ENCODE results near the gene SUGP1.

SUGP1 gene

DNA sequence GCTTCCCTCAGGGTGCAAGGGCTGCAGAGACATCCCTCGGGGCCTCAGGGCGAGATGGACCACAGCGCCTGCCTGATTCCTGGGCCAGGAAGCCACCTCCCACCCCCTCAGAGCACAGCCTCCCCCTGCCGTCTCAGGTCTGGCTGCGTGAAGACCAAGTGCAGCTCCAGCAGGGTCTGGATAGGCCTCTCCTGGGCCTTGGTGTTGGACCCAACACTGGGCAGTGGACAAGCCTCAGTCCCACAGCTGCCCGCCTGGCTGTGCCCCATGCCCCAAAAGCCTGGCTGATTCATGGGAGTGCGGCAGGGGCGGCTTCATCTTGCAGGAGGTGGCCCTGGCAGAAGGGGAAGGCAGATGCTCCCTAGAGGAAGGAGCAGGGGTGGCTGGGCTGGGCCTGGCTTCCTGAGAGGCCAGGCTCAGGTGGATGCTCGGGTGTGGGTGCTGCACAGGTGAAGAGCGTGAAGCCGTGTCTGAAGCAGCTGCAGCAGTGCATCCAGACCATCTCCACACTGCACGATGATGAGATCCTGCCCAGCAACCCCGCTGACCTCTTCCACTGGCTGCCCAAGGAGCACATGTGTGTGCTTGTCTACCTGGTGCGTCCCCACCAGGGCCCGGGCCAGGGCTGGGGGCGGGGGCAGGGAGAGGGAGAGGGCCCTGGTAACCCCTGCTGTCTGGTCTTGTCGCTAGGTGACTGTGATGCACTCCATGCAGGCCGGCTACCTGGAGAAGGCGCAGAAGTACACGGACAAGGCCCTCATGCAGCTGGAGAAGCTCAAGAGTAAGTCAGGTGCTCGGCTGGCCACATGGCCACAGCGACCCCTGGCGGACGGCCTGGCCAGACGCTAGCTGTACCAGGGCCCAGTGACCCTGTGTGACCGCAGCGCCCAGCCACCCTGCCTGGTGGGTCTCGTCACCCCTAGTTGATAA is 22.0 kb upstream of the SUGP1 start:
- Histone ChIP-seq H3K4me2 (ENCODE audit: low read length) (no peak overlapping the region), H2BK5ac (ENCODE audit: low read depth, low read length, poor library complexity) (no peak overlapping the region), H3K4me1 (ENCODE audit: control insufficient read depth in 1 of 2, insufficient read depth in 2 of 2, low read length in 2 of 2) (no peaks in the 10 kb centered on the region), H3K4ac (ENCODE audit: low read depth, low read length) (no peak overlapping the region), H3K23ac (ENCODE audit: low read length) (no peak overlapping the region), H3K18ac (ENCODE audit: low read length) (no peak overlapping the region), H4K91ac (ENCODE audit: low read depth, low read length) (no peak overlapping the region), H3K14ac (ENCODE audit: low read length) (no peak overlapping the region), H4K8ac (ENCODE audit: low read depth, low read length) (no peak overlapping the region), H3K27me3 (ENCODE audit: insufficient read depth, low read length) (no peaks in the 10 kb centered on the region), H2AK5ac (ENCODE audit: low read length) (no peak overlapping the region), H3K9ac (ENCODE audit: low read length) (no peak overlapping the region), H3K79me2 (ENCODE audit: control insufficient read depth, insufficient read depth, low read length, poor library complexity) (no peaks in the 10 kb centered on the region), H3K27ac (ENCODE audit: low read depth, low read length) (no peak overlapping the region), H2BK12ac (ENCODE audit: low read length) (no peak overlapping the region), H3K79me1 (ENCODE audit: low read length) (no peaks in the 10 kb centered on the region), H3K9me3 (ENCODE audit: insufficient read depth, low read depth, low read length) (no peaks in the 10 kb centered on the region), H3K36me3 (ENCODE audit: control insufficient read depth in 1 of 2, insufficient read depth in 2 of 2, low read length in 2 of 2) (peaks cover 78 to 85% of the 10 kb centered on the region in 2 experiments), H2AFZ (ENCODE audit: insufficient read depth, low read length, poor library complexity) (no peak overlapping the region), H4K12ac (ENCODE audit: low read depth, low read length) (no peak overlapping the region), H2BK120ac (ENCODE audit: insufficient read depth, low read length, poor library complexity) (no peak overlapping the region), H3K4me3 (ENCODE audit: low read depth, low read length) (no peak overlapping the region)
- WGBS (ENCODE audit: extremely low coverage, insufficient coverage, insufficient read length): no CpG with 5 or more reads among the region's 28 CpGs
- DNase-seq: peak; percentile 71 to 86

GRCh38 chr19:19341026-19341425 is 20.7 kb upstream of the SUGP1 start:
- Histone ChIP-seq H3K9me3 (ENCODE audit: insufficient read depth, low read depth, low read length) (no peaks in the 10 kb centered on the region), H3K4me3 (ENCODE audit: low read depth, low read length) (no peak overlapping the region), H3K18ac (ENCODE audit: low read length) (no peak overlapping the region), H3K36me3 (ENCODE audit: control insufficient read depth in 1 of 2, insufficient read depth in 2 of 2, low read length in 2 of 2) (peaks cover 75 to 83% of the 10 kb centered on the region in 2 experiments), H4K91ac (ENCODE audit: low read depth, low read length) (no peak overlapping the region), H4K12ac (ENCODE audit: low read depth, low read length) (no peak overlapping the region), H3K79me1 (ENCODE audit: low read length) (no peaks in the 10 kb centered on the region), H3K27ac (ENCODE audit: low read depth, low read length) (no peak overlapping the region), H3K4ac (ENCODE audit: low read depth, low read length) (no peak overlapping the region), H3K4me1 (ENCODE audit: control insufficient read depth in 1 of 2, insufficient read depth in 2 of 2, low read length in 2 of 2) (no peaks in the 10 kb centered on the region), H4K8ac (ENCODE audit: low read depth, low read length) (no peak overlapping the region), H3K27me3 (ENCODE audit: insufficient read depth, low read length) (no peaks in the 10 kb centered on the region), H2AK5ac (ENCODE audit: low read length) (no peak overlapping the region), H3K14ac (ENCODE audit: low read length) (no peak overlapping the region), H3K4me2 (ENCODE audit: low read length) (no peak overlapping the region), H3K79me2 (ENCODE audit: control insufficient read depth, insufficient read depth, low read length, poor library complexity) (no peaks in the 10 kb centered on the region), H2BK12ac (ENCODE audit: low read length) (no peak overlapping the region), H2AFZ (ENCODE audit: insufficient read depth, low read length, poor library complexity) (no peak overlapping the region), H2BK120ac (ENCODE audit: insufficient read depth, low read length, poor library complexity) (no peak overlapping the region), H2BK5ac (ENCODE audit: low read depth, low read length, poor library complexity) (no peak overlapping the region), H3K23ac (ENCODE audit: low read length) (no peak overlapping the region), H3K9ac (ENCODE audit: low read length) (no peak overlapping the region)
- no CpG with 5 or more reads among the region's 11 CpGs for WGBS (ENCODE audit: extremely low coverage, insufficient coverage, insufficient read length)
- no peak for DNase-seq

DNA sequence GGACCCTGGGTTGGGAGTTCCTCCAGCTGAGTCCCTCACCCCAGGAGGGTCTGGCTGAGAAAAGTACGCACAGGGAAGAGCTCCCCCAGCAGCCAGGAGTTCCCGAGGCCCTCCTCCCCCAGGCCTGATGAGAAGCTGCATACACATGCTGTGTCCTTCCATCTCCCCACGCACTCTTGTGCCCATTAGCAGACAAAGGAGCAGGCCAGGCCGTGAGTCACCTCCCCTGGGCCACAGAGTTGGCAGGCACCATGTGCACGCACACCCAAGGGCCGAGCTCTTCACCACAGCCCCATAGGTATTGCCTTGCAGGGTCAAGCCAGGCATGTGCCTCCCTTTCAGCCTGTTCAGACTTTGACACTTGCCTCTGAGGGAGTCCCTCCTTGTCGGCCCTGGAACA is 17.8 kb upstream of the SUGP1 start:
- no CpG with 5 or more reads among the region's 7 CpGs for WGBS (ENCODE audit: extremely low coverage, insufficient coverage, insufficient read length)
- H3K79me1 ChIP-seq (ENCODE audit: low read length): no peaks in the 10 kb centered on the region
- H3K14ac ChIP-seq (ENCODE audit: low read length): no peak overlapping the region
- H3K9me3 ChIP-seq (ENCODE audit: insufficient read depth, low read depth, low read length): no peaks in the 10 kb centered on the region
- no peak overlapping the region for H2BK5ac ChIP-seq (ENCODE audit: low read depth, low read length, poor library complexity)
- H3K23ac ChIP-seq (ENCODE audit: low read length): no peak overlapping the region
- no peak overlapping the region for H4K8ac ChIP-seq (ENCODE audit: low read depth, low read length)
- no peak overlapping the region for H3K27ac ChIP-seq (ENCODE audit: low read depth, low read length)
- no peak overlapping the region for H3K9ac ChIP-seq (ENCODE audit: low read length)
- H3K79me2 ChIP-seq (ENCODE audit: control insufficient read depth, insufficient read depth, low read length, poor library complexity): no peaks in the 10 kb centered on the region
- H3K4me1 ChIP-seq (ENCODE audit: control insufficient read depth in 1 of 2, insufficient read depth in 2 of 2, low read length in 2 of 2): no peaks in the 10 kb centered on the region
- H4K91ac ChIP-seq (ENCODE audit: low read depth, low read length): no peak overlapping the region
- H3K4me2 ChIP-seq (ENCODE audit: low read length): no peak overlapping the region
- no peak overlapping the region for H2AK5ac ChIP-seq (ENCODE audit: low read length)
- H3K27me3 ChIP-seq (ENCODE audit: insufficient read depth, low read length): no peaks in the 10 kb centered on the region
- H3K18ac ChIP-seq (ENCODE audit: low read length): no peak overlapping the region
- H2AFZ ChIP-seq (ENCODE audit: insufficient read depth, low read length, poor library complexity): no peak overlapping the region
- H3K4me3 ChIP-seq (ENCODE audit: low read depth, low read length): no peak overlapping the region
- DNase-seq: no peak
- H3K36me3 ChIP-seq (ENCODE audit: control insufficient read depth in 1 of 2, insufficient read depth in 2 of 2, low read length in 2 of 2): peaks cover 74 to 83% of the 10 kb centered on the region in 2 experiments
- peak overlapping the region; percentile 14 for H4K12ac ChIP-seq (ENCODE audit: low read depth, low read length)
- no peak overlapping the region for H2BK12ac ChIP-seq (ENCODE audit: low read length)
- no peak overlapping the region for H2BK120ac ChIP-seq (ENCODE audit: insufficient read depth, low read length, poor library complexity)
- H3K4ac ChIP-seq (ENCODE audit: low read depth, low read length): no peak overlapping the region

GRCh38 chr19:19337120-19337519 is 16.8 kb upstream of the SUGP1 start:
- H2AFZ ChIP-seq (ENCODE audit: insufficient read depth, low read length, poor library complexity): no peak overlapping the region
- H2BK5ac ChIP-seq (ENCODE audit: low read depth, low read length, poor library complexity): no peak overlapping the region
- no peak overlapping the region for H3K4me2 ChIP-seq (ENCODE audit: low read length)
- DNase-seq: no peak
- H3K9ac ChIP-seq (ENCODE audit: low read length): no peak overlapping the region
- H3K23ac ChIP-seq (ENCODE audit: low read length): no peak overlapping the region
- H2BK12ac ChIP-seq (ENCODE audit: low read length): no peak overlapping the region
- H2AK5ac ChIP-seq (ENCODE audit: low read length): no peak overlapping the region
- WGBS (ENCODE audit: extremely low coverage, insufficient coverage, insufficient read length): no CpG with 5 or more reads among the region's 17 CpGs
- H4K12ac ChIP-seq (ENCODE audit: low read depth, low read length): no peak overlapping the region
- no peak overlapping the region for H3K27ac ChIP-seq (ENCODE audit: low read depth, low read length)
- no peaks in the 10 kb centered on the region for H3K9me3 ChIP-seq (ENCODE audit: insufficient read depth, low read depth, low read length)
- no peak overlapping the region for H3K4ac ChIP-seq (ENCODE audit: low read depth, low read length)
- H3K4me3 ChIP-seq (ENCODE audit: low read depth, low read length): no peak overlapping the region
- no peak overlapping the region for H4K8ac ChIP-seq (ENCODE audit: low read depth, low read length)
- no peaks in the 10 kb centered on the region for H3K79me1 ChIP-seq (ENCODE audit: low read length)
- H2BK120ac ChIP-seq (ENCODE audit: insufficient read depth, low read length, poor library complexity): no peak overlapping the region
- no peak overlapping the region for H3K18ac ChIP-seq (ENCODE audit: low read length)
- peaks cover 72 to 83% of the 10 kb centered on the region in 2 experiments for H3K36me3 ChIP-seq (ENCODE audit: control insufficient read depth in 1 of 2, insufficient read depth in 2 of 2, low read length in 2 of 2)
- no peak overlapping the region for H3K14ac ChIP-seq (ENCODE audit: low read length)
- no peaks in the 10 kb centered on the region for H3K27me3 ChIP-seq (ENCODE audit: insufficient read depth, low read length)
- H3K79me2 ChIP-seq (ENCODE audit: control insufficient read depth, insufficient read depth, low read length, poor library complexity): no peaks in the 10 kb centered on the region
- no peak overlapping the region for H4K91ac ChIP-seq (ENCODE audit: low read depth, low read length)
- no peaks in the 10 kb centered on the region for H3K4me1 ChIP-seq (ENCODE audit: control insufficient read depth in 1 of 2, insufficient read depth in 2 of 2, low read length in 2 of 2)

Measured in trophoblast cell (in vitro differentiated cells and primary cell).